GM19438 (cell line): ENCODE data around the gene SPTA1.

Source experiments
- ATAC-seq: cut with Tn5 transposase; IDR thresholded peaks from one replicate; pipeline ENCODE4 v1.9.1; 2021; ENCODE audit warnings: low read depth; ENCODE audit not compliant: unreplicated experiment

SPTA1 gene

GRCh38 chr1:158687037-158687436 lies 522 bp upstream of the SPTA1 start:
- ATAC-seq = no peak

GRCh38 chr1:158685085-158685484 lies 1.4 kb downstream of the SPTA1 start:
- ATAC-seq = no peak

GRCh38 chr1:158681606-158682005 lies 4.9 kb downstream of the SPTA1 start:
- no peak for ATAC-seq

GRCh38 chr1:158679289-158679688 lies 7.2 kb downstream of the SPTA1 start:
- no peak for ATAC-seq

GRCh38 chr1:158675563-158676323 lies 10.8 kb downstream of the SPTA1 start:
- ATAC-seq = no peak

GRCh38 chr1:158674302-158674701 lies 12.2 kb downstream of the SPTA1 start:
- no peak for ATAC-seq

GRCh38 chr1:158666037-158666436 lies 20.5 kb downstream of the SPTA1 start:
- no peak for ATAC-seq

GRCh38 chr1:158654571-158654970 lies 31.9 kb downstream of the SPTA1 start:
- ATAC-seq = no peak

GRCh38 chr1:158654086-158654485 lies 32.4 kb downstream of the SPTA1 start:
- no peak for ATAC-seq

GRCh38 chr1:158652721-158653334 lies 33.7 kb downstream of the SPTA1 start:
- no peak for ATAC-seq

- ATAC-seq = no peak
These were observed 37.5 kb downstream of the SPTA1 start for GRCh38 chr1:158649052-158649451.

- ATAC-seq = no peak
These were observed 40.0 kb downstream of the SPTA1 start for GRCh38 chr1:158646465-158646864.

- ATAC-seq = no peak
These were observed 42.1 kb downstream of the SPTA1 start for GRCh38 chr1:158644449-158644848.

GRCh38 chr1:158638904-158639303 lies 47.6 kb downstream of the SPTA1 start:
- ATAC-seq = no peak

GRCh38 chr1:158638146-158638545 lies 48.4 kb downstream of the SPTA1 start:
- ATAC-seq = no peak

GRCh38 chr1:158613764-158614163 lies 72.8 kb downstream of the SPTA1 start:
- ATAC-seq = no peak

- no peak for ATAC-seq
These were observed 74.6 kb downstream of the SPTA1 start for GRCh38 chr1:158611916-158612315.

- ATAC-seq = no peak
These were observed 79.2 kb downstream of the SPTA1 start for GRCh38 chr1:158607296-158607695.

GRCh38 chr1:158604968-158605367 lies 81.5 kb downstream of the SPTA1 start, which contains the start of gene OR10Z1:
Gene OR10Z1 (plus strand): TSS chr1:158605268. CDS start chr1:158606439, 1,171 bp downstream.
- no peak for ATAC-seq

GRCh38 chr1:158600735-158601134 lies 85.8 kb downstream of the SPTA1 start:
- ATAC-seq = no peak

- ATAC-seq = no peak
These were observed 99.6 kb downstream of the SPTA1 start for GRCh38 chr1:158586942-158587341.

- ATAC-seq = no peak
These were observed 102.6 kb downstream of the SPTA1 start for GRCh38 chr1:158583962-158584361.
